Muscle of back (tissue), 13 donors: ENCODE results near the gene SERPINB1. TPM values are rescaled to one million over a fixed set of nuclear protein-coding genes. Genes with fewer than 3 reads are reported as not detected.
"Not testable (repeated sequence)": the region's sequence is repeated elsewhere in the genome, so short reads cannot be mapped to it uniquely, and the experiment has no call there.

Experiments used
- DNase-seq, 3 donors: peaks; one replicate each; pipeline versions ENCODE4 v3.0.0 to v3.0.0-alpha.2; 2013
- long read RNA-seq, 9 donors: transcript quantifications; one replicate each; lab custom pipeline, GENCODE V29; 2026
- polyA plus RNA-seq, 10 donors: library from polyadenylated mRNA; unstranded; fragments of 120-200 nt; gene quantifications; one replicate each; pipeline ENCODE4 v1.2.1, GENCODE V29; 2013; ENCODE audit not compliant: insufficient read length in 10 of 10

SERPINB1 gene
- 10 to 100 TPM; 14.5 to 20.3 (median 16.0) TPM for polyA plus RNA-seq
- long read RNA-seq, donor 1, transcript SERPINB1-201 (7 exons, 2,619 nt): major isoform, 6 of 6 reads
- long read RNA-seq, donor 1, partial matches to known transcripts: 0 of 6 reads
- long read RNA-seq, donor 1, other reads (novel, unspliced or antisense): 0 of 6 reads
- long read RNA-seq, donor 2, partial matches to known transcripts: 0 of 4 reads
- long read RNA-seq, donor 2, other reads (novel, unspliced or antisense): 0 of 4 reads
- long read RNA-seq, donor 3: 0 reads
- long read RNA-seq, donor 4, partial matches to known transcripts: 0 of 3 reads
- long read RNA-seq, donor 4, other reads (novel, unspliced or antisense): 0 of 3 reads
- long read RNA-seq, donor 5, transcript SERPINB1-201 (7 exons, 2,619 nt): major isoform, 5 of 5 reads
- long read RNA-seq, donor 5, partial matches to known transcripts: 0 of 5 reads
- long read RNA-seq, donor 5, other reads (novel, unspliced or antisense): 0 of 5 reads
- long read RNA-seq, donor 6, partial matches to known transcripts: 0 of 2 reads
- long read RNA-seq, donor 6, other reads (novel, unspliced or antisense): 0 of 2 reads
- long read RNA-seq, donor 7, partial matches to known transcripts: 0 of 2 reads
- long read RNA-seq, donor 7, other reads (novel, unspliced or antisense): 0 of 2 reads
- long read RNA-seq, donor 8, partial matches to known transcripts: 0 of 3 reads
- long read RNA-seq, donor 8, other reads (novel, unspliced or antisense): 0 of 3 reads
- long read RNA-seq, donor 9, partial matches to known transcripts: 0 of 1 reads
- long read RNA-seq, donor 9, other reads (novel, unspliced or antisense): 0 of 1 reads

DNA sequence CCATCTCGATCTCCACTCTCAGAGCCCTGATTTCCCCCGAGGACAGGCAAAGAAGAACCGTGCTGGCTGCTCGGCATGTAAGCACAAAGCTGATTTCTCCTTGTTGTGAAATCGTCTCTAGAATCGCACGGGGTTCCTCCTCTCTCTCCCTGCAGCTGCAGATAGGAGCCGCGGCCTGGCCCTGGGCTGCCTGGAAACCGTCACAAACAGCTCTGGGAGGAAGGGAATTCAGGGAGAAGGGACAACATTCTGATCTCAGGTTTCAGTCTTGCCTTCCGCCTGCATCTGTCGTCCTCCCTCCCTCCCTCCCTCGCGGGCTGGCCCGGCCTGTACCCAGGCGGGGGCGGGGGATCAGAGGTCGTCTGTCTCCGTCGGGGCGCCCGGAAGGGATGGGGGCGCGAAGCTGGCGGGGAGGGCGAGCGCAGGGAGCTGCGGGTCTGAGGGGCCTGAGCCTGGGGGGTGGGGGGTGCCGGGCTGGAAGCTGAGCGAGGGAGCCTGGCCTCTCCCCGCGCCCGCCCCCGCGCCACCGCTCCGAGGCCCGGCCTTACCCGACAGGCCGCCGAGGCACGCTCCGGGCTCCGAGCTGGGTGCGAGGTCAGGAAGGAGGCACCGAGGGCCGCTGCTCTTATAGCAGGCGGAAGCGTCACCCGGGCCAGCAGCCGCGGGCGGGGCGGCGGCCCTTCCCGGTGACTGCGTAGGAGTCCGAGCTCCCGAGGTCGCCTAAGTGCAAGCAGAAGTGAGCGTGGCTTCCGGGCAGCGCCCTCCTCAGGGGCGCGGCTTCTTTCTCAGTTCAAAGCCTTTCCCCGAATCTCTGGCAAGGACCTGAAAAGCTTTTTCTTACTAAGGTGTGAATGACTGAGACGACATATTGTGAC is at the start of gene SERPINB1:
Gene SERPINB1, minus strand, starts transcription at position 600 of the 875 bp plus-strand sequence. CDS start 1,277 bp downstream, outside the sequence.
- peak; percentile 85 to 94 (median 85) for DNase-seq

- DNase-seq: no peak
These were observed 49.5 kb upstream of the SERPINB1 start for GRCh38 chr6:2890976-2891767.

GRCh38 chr6:2885967-2886735 is 44.5 kb upstream of the SERPINB1 start:
- DNase-seq: no peak

GRCh38 chr6:2884804-2885203 is 43.1 kb upstream of the SERPINB1 start:
- no peak for DNase-seq

- no peak for DNase-seq
These were observed 42.0 kb upstream of the SERPINB1 start for GRCh38 chr6:2883673-2884072.

GRCh38 chr6:2881423-2881822 is 39.8 kb upstream of the SERPINB1 start:
- DNase-seq: no peak

DNA sequence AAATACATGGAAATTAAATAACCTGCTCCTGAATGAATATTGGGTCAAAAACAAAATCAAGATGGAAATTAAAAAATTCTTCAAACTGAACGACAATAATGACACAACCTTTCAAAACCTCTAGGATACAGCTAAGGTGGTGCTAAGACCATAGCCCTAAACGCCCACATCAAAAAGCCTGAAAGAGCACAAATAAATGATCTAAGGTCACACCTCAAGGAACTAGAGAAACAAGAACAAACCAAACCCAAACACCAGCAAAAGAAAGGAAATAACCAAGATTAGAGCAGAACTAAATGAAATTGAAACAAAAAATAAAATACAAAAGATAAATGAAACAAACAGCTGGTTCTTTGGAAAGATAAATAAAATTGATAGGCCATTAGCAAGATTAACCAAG is 38.5 kb upstream of the SERPINB1 start:
- DNase-seq: not testable (repeated sequence)

DNA sequence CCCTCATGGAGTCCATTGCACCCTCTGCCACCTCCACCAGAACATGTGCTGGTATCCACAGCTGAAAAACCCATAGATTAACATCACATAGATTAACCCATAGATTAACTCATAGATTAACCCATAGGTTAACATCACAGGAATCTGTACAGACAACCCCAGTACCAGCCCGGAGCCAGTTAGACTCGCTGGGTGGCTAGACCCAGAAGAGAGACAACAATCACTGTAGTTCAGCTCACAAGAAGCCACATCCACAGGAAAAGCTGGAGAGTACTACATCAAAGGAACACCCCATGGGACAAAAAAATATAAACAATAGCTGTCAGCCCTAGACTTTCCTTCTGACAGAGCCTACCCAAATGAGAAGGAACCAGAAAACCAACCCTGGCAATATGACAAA is 36.3 kb upstream of the SERPINB1 start:
- DNase-seq: no peak

GRCh38 chr6:2877057-2877882 is 35.6 kb upstream of the SERPINB1 start:
- DNase-seq: peak in 1 of 3 donors; percentile 70

GRCh38 chr6:2876210-2877056 is 34.8 kb upstream of the SERPINB1 start:
- DNase-seq: peak; percentile 52 to 85 (median 64)

DNA sequence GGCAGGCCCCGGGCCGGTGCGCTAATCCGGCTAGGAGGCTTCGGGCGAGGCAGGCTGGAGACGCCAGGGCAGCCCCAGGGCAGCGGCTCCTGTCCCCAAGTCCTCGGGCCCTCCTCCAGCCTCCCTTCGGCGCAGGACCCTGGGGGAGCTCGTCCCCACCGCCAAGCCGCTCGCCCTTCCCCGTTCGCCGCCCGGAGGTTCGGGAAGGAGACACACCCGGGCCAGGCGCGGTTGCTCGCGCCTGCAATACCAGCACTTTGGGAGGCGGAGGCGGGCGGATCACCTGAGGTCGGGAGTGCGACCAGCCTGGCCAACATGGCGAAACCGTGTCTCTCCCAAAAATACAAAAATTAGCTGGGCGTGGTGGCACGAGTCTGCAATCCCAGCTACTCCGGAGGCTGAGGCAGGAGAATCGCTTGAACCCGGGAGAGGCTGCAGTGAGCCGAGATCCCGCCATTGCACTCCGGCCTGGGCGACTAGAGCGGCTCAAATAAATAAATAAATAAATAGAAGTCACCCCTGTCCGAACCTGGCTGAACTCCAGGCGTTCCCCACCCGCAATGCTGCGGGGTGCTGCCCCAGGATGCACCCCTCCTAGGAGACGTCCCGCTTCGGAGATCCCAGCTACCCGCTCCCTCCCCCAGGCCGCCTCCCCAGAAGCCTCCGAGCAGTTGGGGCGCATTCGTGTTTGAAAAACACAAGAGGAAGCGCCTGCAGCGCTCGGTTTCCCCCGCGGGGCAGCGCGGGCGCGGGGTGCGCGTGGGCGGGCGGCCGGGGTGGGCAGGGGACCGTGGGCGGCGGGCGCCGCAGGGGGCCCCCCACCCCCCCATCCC is 33.9 kb upstream of the SERPINB1 start:
- peak in 1 of 3 donors; percentile 73 for DNase-seq

- DNase-seq: no peak
These were observed 32.0 kb upstream of the SERPINB1 start for GRCh38 chr6:2873643-2874042.

DNA sequence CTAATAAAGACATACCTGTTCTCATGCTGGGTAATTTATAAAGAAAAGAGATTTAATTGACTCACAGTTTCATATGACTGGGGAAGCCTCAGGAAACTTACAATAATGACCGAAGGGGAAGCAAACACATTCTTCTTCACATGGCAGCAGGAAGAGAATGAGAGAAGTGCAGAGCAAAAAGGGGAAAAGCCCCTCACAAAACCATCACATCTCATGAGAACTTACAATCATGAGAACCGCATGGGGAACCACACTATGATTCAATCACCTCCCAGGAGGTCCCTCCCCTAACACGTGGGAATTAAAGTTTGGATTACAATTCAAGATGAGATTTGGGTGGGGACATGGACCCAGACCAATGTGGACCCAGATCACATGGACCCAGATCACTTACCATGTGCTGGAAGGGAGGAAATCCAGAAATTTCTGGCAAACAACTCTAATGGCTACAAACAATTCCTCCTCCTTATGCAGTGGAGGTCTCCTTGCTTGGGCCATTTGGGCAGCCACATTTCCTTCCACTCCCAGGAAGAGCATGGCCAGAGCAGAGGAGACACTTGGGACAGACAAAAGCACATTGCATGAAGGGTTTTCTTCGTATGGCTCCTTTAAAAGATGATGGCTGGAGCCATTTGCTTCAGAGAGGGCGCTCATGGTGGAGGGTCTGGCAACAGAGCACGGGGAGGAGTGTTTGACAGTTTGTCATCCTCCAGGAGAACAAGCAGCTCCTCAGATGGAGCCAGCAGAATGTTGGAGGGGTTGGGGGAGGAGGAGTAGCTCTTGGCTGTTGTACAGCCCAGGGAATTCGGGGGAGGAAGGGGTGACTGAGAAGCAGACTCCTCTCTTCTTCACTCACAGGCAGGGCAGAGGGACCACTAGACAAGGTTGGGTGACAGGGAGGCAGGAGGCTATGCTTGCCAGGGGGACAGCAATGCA is 31.0 kb upstream of the SERPINB1 start:
- no peak for DNase-seq

DNA sequence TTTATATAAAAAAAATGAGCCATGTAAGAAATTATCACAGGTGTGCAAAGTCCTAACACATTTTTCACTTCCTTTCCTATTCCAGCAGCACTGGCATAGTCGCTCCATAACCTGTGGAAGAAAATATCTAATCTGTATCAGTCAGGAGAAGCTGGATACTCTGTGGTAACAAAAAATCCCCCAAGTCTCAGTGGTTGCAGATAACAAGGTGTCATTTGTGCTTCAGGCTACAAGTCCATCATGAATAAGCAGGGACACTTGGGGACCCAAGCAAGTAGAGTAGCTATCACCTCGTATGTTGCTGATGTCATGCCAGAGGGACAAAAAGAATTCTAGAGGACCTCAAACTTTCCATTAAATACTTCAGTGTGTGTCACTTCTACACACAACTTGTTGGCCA is 30.3 kb upstream of the SERPINB1 start:
- no peak for DNase-seq

DNA sequence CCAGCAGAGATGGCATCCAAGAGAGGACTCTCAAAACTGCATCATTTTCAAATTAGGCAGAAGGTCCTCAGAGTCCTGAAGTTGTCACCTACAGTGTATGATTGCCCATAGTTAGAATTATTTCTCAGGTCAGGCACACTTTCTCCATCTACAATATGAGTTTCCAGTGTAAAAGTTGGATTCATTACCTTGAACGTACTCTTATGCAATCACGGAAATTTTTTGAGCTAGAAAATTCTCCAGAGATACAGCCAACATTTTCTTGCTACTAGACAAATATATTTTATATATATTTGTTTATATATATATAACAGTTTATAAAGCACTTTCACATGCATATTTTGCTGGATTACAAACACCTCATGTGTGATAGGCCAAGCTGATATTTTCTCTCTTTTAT is 29.4 kb upstream of the SERPINB1 start:
- DNase-seq: no peak

- no peak for DNase-seq
These were observed 28.5 kb upstream of the SERPINB1 start for GRCh38 chr6:2870046-2870636.
